Upper lobe of right lung (tissue), 1 donor: ENCODE results near the gene TATDN3. TPM values are rescaled to one million over a fixed set of nuclear protein-coding genes. Genes with fewer than 3 reads are reported as not detected.
A peak's percentile ranks its signal among the peaks of the same experiment; 100 is the strongest.

ENCODE experiments used
- ATAC-seq: fragments of 200-7000 bp; cut with Tn5 transposase; one replicate; pipeline ENCODE4 v1.9.1; 2020; ENCODE audit warnings: mild to moderate bottlenecking, moderate library complexity
- DNase-seq: peaks from one replicate; pipeline ENCODE4 v3.0.0-alpha.2; 2020
- H3K27ac ChIP-seq: fragments of 200-600 bp; one replicate; pipeline ENCODE4 v1.8.0; 2022
- H3K27me3 ChIP-seq: fragments of 200-600 bp; one replicate; pipeline ENCODE4 v1.8.0; 2022; ENCODE audit warnings: mild to moderate bottlenecking
- H3K36me3 ChIP-seq: fragments of 200-600 bp; one replicate; pipeline ENCODE4 v1.8.0; 2022
- H3K4me1 ChIP-seq: fragments of 200-600 bp; one replicate; pipeline ENCODE4 v1.8.0; 2022
- H3K4me3 ChIP-seq: fragments of 200-600 bp; one replicate; pipeline ENCODE4 v1.8.0; 2022; ENCODE audit warnings: mild to moderate bottlenecking
- H3K9me3 ChIP-seq: fragments of 200-600 bp; one replicate; pipeline ENCODE4 v1.8.0; 2022
- intact Hi-C: fragments of 100-400 bp; cut with DNase I; formaldehyde crosslinking; loops from one replicate; pipeline ENCODE4 v1.11.0; 2022
- total RNA-seq: library from RNA; stranded (reverse); fragmentation: NEBNext Ultra II Directional; extraction: Animal tissue kit (Norgen Biotek cat#: 25700); gene quantifications from one replicate; pipeline ENCODE4 v1.2.1, GENCODE V29; 2021
- TF ChIP-seq, protein P1 (sequence below): fragments of 200-600 bp; IDR thresholded peaks from one replicate; pipeline ENCODE4 v1.8.0; 2022; ENCODE audit warnings: antibody characterized with exemption
- donor health status: DM: no; HTN: yes; CAD: no; lungs with severe emphysema.

Gene TATDN3
- total RNA-seq, 1 donor from 2014 or later = 13.0 TPM

DNA sequence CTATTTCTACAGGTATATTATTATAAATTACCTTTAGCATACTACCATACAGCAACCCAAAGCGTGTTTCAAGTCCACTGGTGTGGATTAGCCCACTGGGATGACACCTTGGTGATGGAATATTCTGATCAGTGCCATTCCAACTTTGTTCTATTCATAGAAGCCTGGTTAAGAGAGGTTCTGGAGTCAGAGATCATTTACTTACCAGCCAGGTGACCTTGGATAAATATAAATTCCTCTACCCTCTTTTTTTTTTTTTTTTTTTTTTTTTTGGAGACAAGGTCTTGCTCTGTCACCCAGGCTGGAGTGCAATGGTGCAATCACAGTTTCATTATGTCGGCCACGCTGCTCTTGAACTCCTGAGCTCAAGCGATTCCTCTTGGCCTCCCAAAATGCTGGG, 55.9 kb downstream of the TATDN3 start, which contains the start of gene SPATA45:
Gene SPATA45, minus strand, starts transcription at position 101 of the 400 bp plus-strand sequence. CDS start 11,500 bp downstream, outside the sequence.
- no peaks in the 10 kb centered on the region for H3K4me1 ChIP-seq
- H3K4me3 ChIP-seq = no peak within 1 kb of the TSS
- intact Hi-C loops = no loop called here
- H3K36me3 ChIP-seq = no peaks in the 10 kb centered on the region
- DNase-seq (no peak), ATAC-seq (no peak)
- TF ChIP-seq, protein P1, sequence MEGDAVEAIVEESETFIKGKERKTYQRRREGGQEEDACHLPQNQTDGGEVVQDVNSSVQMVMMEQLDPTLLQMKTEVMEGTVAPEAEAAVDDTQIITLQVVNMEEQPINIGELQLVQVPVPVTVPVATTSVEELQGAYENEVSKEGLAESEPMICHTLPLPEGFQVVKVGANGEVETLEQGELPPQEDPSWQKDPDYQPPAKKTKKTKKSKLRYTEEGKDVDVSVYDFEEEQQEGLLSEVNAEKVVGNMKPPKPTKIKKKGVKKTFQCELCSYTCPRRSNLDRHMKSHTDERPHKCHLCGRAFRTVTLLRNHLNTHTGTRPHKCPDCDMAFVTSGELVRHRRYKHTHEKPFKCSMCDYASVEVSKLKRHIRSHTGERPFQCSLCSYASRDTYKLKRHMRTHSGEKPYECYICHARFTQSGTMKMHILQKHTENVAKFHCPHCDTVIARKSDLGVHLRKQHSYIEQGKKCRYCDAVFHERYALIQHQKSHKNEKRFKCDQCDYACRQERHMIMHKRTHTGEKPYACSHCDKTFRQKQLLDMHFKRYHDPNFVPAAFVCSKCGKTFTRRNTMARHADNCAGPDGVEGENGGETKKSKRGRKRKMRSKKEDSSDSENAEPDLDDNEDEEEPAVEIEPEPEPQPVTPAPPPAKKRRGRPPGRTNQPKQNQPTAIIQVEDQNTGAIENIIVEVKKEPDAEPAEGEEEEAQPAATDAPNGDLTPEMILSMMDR = no peak
- no peaks in the 10 kb centered on the region for H3K27me3 ChIP-seq
- H3K9me3 ChIP-seq = no peaks in the 10 kb centered on the region
- H3K27ac ChIP-seq = no peak within 1 kb of the TSS

DNA sequence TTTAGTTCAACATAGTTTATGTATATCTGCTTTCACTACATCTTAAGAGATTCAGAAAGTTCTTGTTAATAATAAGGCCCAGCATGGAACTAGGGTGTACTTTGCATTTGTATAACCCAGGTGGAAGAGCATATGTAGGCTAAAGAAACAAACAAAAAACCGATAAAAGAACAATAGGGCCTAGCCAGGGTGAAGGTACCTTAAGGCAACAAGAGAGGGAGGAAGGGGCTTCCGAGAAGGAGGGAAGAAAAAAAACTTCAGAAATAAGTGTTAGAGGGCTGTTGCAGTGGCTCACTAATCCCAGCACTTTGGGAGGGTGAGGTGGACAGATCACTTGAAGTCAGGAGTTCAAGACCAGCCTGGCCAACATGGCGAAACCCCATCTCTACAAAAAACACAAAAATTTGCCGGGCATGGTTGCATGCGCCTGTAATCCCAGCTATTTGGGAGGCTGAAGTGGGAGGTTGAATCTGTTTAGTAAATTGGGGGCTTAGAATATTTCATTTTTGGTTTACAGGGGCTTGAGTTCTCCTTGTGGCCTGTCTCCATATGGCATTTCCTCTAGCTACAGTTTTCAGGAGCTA, 60.5 kb downstream of the TATDN3 start:
- TF ChIP-seq, protein P1 = no peak
- Histone ChIP-seq H3K4me1 (peaks cover 3% of the 10 kb centered on the region), H3K27ac (no peak overlapping the region), H3K27me3 (no peaks in the 10 kb centered on the region), H3K9me3 (no peaks in the 10 kb centered on the region), H3K36me3 (no peaks in the 10 kb centered on the region), H3K4me3 (no peak overlapping the region)
- DNase-seq (no peak), ATAC-seq (no peak)
- intact Hi-C loops = no loop called here

DNA sequence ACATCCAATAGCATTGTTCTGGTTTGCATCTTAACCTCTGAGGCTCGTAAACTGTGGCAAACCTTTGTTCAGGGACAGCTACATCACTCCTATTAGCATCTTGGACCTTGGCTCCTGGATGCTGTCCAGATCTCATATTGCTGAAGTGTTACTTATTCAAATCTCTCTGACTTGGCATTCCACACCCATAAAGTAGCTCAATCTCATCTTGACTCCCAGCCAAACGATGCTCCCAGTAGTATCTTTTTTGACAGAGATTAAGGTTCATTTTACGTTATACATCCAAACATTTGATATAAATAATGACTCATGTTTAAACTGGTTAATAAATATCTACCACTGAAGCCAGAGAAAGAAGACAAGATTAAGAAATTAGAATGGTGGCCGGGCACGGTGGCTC, 62.0 kb downstream of the TATDN3 start:
- ATAC-seq (no peak), DNase-seq (no peak)
- no peak overlapping the region for H3K4me3 ChIP-seq
- H3K9me3 ChIP-seq = no peaks in the 10 kb centered on the region
- H3K27ac ChIP-seq = no peak overlapping the region
- TF ChIP-seq, protein P1 = no peak
- H3K27me3 ChIP-seq = no peaks in the 10 kb centered on the region
- H3K4me1 ChIP-seq = peaks cover 6% of the 10 kb centered on the region
- intact Hi-C loops = no loop called here
- H3K36me3 ChIP-seq = no peaks in the 10 kb centered on the region

DNA sequence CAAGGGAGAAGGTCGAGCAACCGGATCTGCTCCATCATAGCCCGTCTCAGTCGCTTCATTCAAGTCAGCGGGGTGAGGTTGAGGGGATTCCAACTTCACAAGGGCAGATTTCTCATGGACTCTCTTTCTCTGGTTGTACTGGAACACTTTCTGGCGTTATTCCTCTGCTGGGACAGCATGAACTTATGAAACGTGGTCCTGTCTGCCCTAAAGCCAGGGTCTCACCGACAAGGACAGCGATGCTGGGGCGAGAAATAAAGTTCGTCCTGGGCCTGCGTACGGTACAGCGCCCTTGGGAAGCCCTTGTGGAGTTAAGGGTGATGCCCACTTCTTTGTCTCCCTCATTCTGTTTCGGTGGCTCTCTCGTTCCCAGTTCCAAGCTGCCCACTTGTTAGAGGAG, 65.1 kb downstream of the TATDN3 start:
- Histone ChIP-seq H3K4me3 (peak overlapping the region; percentile 83), H3K9me3 (no peaks in the 10 kb centered on the region), H3K36me3 (no peaks in the 10 kb centered on the region), H3K4me1 (peaks cover 21% of the 10 kb centered on the region), H3K27me3 (no peaks in the 10 kb centered on the region), H3K27ac (no peak overlapping the region)
- TF ChIP-seq, protein P1 = no peak
- no peak for ATAC-seq
- DNase-seq = no peak
- intact Hi-C loops = no loop called here

DNA sequence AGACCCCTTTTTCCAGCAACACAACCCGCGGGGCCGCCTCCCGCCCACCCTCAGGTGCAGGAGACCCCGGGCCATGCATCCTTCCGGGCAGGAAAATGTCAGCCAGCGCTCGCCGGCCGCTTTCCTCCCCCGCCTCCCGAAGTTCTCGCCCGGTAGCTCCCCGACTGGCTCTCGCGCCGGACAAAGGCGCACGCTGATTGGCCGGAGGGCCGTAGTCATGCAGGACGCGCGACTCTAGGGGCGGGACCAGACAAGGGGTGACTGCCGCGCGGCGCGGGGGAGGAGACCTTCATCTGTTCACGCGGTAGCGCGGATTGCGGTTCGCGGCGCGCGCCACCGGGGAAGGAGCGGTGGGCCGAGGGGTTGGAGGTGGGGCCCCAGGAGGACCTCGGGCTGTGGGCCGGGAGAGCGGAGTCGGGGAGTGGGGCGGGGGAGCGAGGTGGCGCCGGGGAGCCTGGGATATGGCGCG, 66.3 kb downstream of the TATDN3 start, which contains the start of gene FLVCR1:
Gene FLVCR1, plus strand, starts transcription at position 284 of the 469 bp plus-strand sequence. Its CDS starts 178 bp downstream, at position 462.
- Histone ChIP-seq H3K9me3 (no peaks in the 10 kb centered on the region), H3K36me3 (no peaks in the 10 kb centered on the region), H3K4me1 (peaks cover 21% of the 10 kb centered on the region), H3K27me3 (no peaks in the 10 kb centered on the region), H3K4me3 (peak within 1 kb of the TSS; percentile 83), H3K27ac (peak within 1 kb of the TSS; percentile 89)
- intact Hi-C loops = no loop called here
- DNase-seq (peak; percentile 99), ATAC-seq (peak; percentile 99)
- TF ChIP-seq, protein P1 = no peak
